GM23338 (cell line): Measurements from ENCODE around the gene RHBDD1. TPM values are rescaled to one million over a fixed set of nuclear protein-coding genes. Genes with fewer than 3 reads are reported as not detected.

Experiments
- ATAC-seq: fragments of 200-7000 bp; cut with Tn5 transposase; 3 replicates; pipeline ENCODE4 v1.9.1; 2020
- DNase-seq: peaks from one replicate; pipeline ENCODE4 v3.0.0-alpha.2; 2015; ENCODE audit warnings: low spot score
- H2AFZ ChIP-seq: fragments of 200-600 bp; sonication (generic); 2 replicates; pipeline ENCODE4 v1.8.0; 2016; ENCODE audit warnings: antibody characterized with exemption, mild to moderate bottlenecking, moderate library complexity
- H3F3A ChIP-seq: fragments of 200-600 bp; sonication (generic); replicated peaks from 2 replicates; pipeline ENCODE4 v1.8.0; 2017; ENCODE audit warnings: antibody characterized with exemption, mixed run types, low read depth
- H3K27ac ChIP-seq: fragments of 200-600 bp; sonication (generic); 2 replicates; pipeline ENCODE4 v1.6.1; 2016; ENCODE audit warnings: low read depth
- H3K27me3 ChIP-seq: fragments of 200-600 bp; sonication (generic); 2 replicates; pipeline ENCODE4 v1.8.0; 2016; ENCODE audit warnings: mild to moderate bottlenecking, mixed run types, moderate library complexity; ENCODE audit not compliant: insufficient read depth
- H3K36me3 ChIP-seq: fragments of 200-600 bp; sonication (generic); 2 replicates; pipeline ENCODE4 v1.8.0; 2016; ENCODE audit warnings: mild to moderate bottlenecking; ENCODE audit not compliant: insufficient read depth
- H3K4me1 ChIP-seq: fragments of 200-600 bp; sonication (generic); 2 replicates; pipeline ENCODE4 v1.8.0; 2016; ENCODE audit warnings: mild to moderate bottlenecking, moderate library complexity; ENCODE audit not compliant: insufficient read depth
- H3K4me2 ChIP-seq: fragments of 200-600 bp; sonication (generic); 2 replicates; pipeline ENCODE4 v1.7.1; 2017; ENCODE audit warnings: mixed run types
- H3K4me3 ChIP-seq: fragments of 200-600 bp; sonication (generic); 2 replicates; pipeline ENCODE4 v1.6.1; 2016; ENCODE audit warnings: mixed run types
- H3K79me2 ChIP-seq: fragments of 200-600 bp; sonication (generic); replicated peaks from 2 replicates; pipeline ENCODE4 v1.8.0; 2017; ENCODE audit warnings: mild to moderate bottlenecking; ENCODE audit not compliant: insufficient read depth
- H3K9me2 ChIP-seq: fragments of 200-600 bp; sonication (generic); 2 replicates; pipeline ENCODE4 v1.8.0; 2017; ENCODE audit not compliant: insufficient read depth
- H4K20me1 ChIP-seq: fragments of 200-600 bp; sonication (generic); replicated peaks from 2 replicates; pipeline ENCODE4 v1.8.0; 2017; ENCODE audit warnings: mild to moderate bottlenecking; ENCODE audit not compliant: insufficient read depth
- H3K27ac Mint-ChIP-seq: 2 replicates; pipeline ENCODE4 v1.8.0; 2020; ENCODE audit warnings: inconsistent platforms, mild to moderate bottlenecking, moderate library complexity, mixed read lengths
- H3K27me3 Mint-ChIP-seq: 3 replicates; pipeline ENCODE4 v1.8.0; 2022; ENCODE audit warnings: low read depth, mild to moderate bottlenecking, moderate library complexity, mixed read lengths, inconsistent platforms; ENCODE audit not compliant: insufficient read depth, poor library complexity
- H3K36me3 Mint-ChIP-seq: 3 replicates; pipeline ENCODE4 v1.8.0; 2021; ENCODE audit warnings: low read depth, mild to moderate bottlenecking, inconsistent platforms, moderate library complexity, mixed read lengths
- H3K4me1 Mint-ChIP-seq: 3 replicates; pipeline ENCODE4 v1.8.0; 2020; ENCODE audit warnings: mild to moderate bottlenecking, inconsistent platforms, mixed read lengths
- H3K4me3 Mint-ChIP-seq: 3 replicates; pipeline ENCODE4 v1.8.0; 2021; ENCODE audit warnings: moderate library complexity, mild to moderate bottlenecking, inconsistent platforms, mixed read lengths
- H3K9me3 Mint-ChIP-seq: 3 replicates; pipeline ENCODE4 v1.8.0; 2020; ENCODE audit warnings: moderate library complexity, mild to moderate bottlenecking, inconsistent platforms, mixed read lengths
- CREB1 ChIP-seq: fragments of 250-450 bp; sonication (Bioruptor Pico); IDR thresholded peaks from 2 replicates; pipeline ENCODE4 v1.5.0; 2020; ENCODE audit warnings: low read depth, mild to moderate bottlenecking, moderate library complexity
- EZH2phosphoT487 ChIP-seq: fragments of 200-600 bp; sonication (generic); IDR thresholded peaks from one replicate; pipeline ENCODE4 v1.8.1; 2018; ENCODE audit warnings: antibody characterized with exemption; ENCODE audit not compliant: unreplicated experiment
- JUNB ChIP-seq: IDR thresholded peaks from one replicate; pipeline ENCODE4 v1.6.1; 2016; ENCODE audit warnings: antibody characterized with exemption; ENCODE audit not compliant: unreplicated experiment
- NANOG ChIP-seq: IDR thresholded peaks from 2 replicates; pipeline ENCODE4 v1.6.1; 2016; ENCODE audit warnings: antibody characterized with exemption, borderline replicate concordance
- REST ChIP-seq: IDR thresholded peaks from one replicate; pipeline ENCODE4 v1.6.1; 2018; ENCODE audit warnings: antibody characterized with exemption; ENCODE audit not compliant: unreplicated experiment
- STAT1 ChIP-seq: IDR thresholded peaks from one replicate; pipeline ENCODE4 v1.6.1; 2016; ENCODE audit warnings: antibody characterized with exemption; ENCODE audit not compliant: unreplicated experiment
- ZNF114 ChIP-seq: fragments of 250-450 bp; sonication (Bioruptor Pico); IDR thresholded peaks from 2 replicates; pipeline ENCODE4 v1.5.0; 2020; ENCODE audit warnings: mild to moderate bottlenecking, moderate library complexity
- ZNF331 ChIP-seq: fragments of 250-450 bp; sonication (Bioruptor Pico); IDR thresholded peaks from 2 replicates; pipeline ENCODE4 v1.5.0; 2020; ENCODE audit warnings: low read depth, mild to moderate bottlenecking, moderate library complexity
- polyA plus RNA-seq: library from polyadenylated mRNA; unstranded; fragments of >200 nt; fragmentation: Nextera tagmentation; extraction: Ambion mirVana; gene quantifications from 2 replicates; pipeline ENCODE4 v1.2.1, GENCODE V29; 2016
- total RNA-seq: library from RNA; depleted of rRNA; stranded (reverse); fragments of >200 nt; shearing (Covaris generic); gene quantifications from 2 replicates; pipeline ENCODE4 v1.2.3, GENCODE V29; 2014
- TF ChIP-seq, protein P1 (sequence below), 2 experiments: fragments of 200-600 bp in 1 of 2; sonication (generic) in 1 of 2; conservative IDR thresholded peaks; 2 replicates each; pipeline versions ENCODE4 v1.5.1 to v1.6.1; 2016 to 2017; ENCODE audit warnings: antibody characterized with exemption in 2 of 2, low read depth in 2 of 2, mild to moderate bottlenecking in 2 of 2, moderate library complexity in 1 of 2

The RHBDD1 gene
- total and polyA plus RNA-seq, 2 experiments from 2014 or later: 7.3 to 13.0 TPM

DNA sequence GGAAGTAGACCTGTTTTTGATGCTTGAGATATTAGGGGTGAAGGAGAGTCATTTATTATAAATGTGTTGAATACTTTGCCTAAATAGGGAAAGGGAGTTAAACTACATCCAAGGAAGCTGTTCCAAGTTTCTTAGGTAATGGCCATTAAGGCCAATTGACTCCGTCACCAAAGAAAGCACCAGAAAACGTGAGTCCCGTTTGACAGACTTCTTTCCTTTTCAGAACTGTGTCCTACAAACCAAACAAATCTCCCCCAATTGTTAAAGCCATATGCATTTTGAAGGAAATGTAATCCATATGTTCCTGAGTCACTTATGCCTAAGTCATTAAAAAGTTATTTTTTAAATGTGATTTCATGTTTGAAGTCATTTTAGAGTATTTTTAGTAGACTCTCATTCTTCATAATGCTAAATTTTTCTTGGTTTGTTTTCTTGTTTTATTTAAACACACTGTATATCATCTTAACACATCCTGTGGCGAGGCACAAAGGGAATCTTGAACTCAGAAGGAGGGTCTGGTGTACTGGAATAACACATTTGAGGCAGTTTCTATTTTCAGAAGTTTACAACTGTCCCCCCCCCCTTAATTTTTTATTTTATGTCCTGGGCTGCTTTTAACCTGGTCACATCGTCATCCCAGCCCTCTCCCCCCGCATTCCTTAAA, 133.7 kb downstream of the RHBDD1 start (continued):
- TF ChIP-seq, protein P1, sequence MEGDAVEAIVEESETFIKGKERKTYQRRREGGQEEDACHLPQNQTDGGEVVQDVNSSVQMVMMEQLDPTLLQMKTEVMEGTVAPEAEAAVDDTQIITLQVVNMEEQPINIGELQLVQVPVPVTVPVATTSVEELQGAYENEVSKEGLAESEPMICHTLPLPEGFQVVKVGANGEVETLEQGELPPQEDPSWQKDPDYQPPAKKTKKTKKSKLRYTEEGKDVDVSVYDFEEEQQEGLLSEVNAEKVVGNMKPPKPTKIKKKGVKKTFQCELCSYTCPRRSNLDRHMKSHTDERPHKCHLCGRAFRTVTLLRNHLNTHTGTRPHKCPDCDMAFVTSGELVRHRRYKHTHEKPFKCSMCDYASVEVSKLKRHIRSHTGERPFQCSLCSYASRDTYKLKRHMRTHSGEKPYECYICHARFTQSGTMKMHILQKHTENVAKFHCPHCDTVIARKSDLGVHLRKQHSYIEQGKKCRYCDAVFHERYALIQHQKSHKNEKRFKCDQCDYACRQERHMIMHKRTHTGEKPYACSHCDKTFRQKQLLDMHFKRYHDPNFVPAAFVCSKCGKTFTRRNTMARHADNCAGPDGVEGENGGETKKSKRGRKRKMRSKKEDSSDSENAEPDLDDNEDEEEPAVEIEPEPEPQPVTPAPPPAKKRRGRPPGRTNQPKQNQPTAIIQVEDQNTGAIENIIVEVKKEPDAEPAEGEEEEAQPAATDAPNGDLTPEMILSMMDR (conservative IDR thresholded peaks at IDR 0.05; ENCODE audit: low read depth in 2 of 2): no peak
- TF ChIP-seq ZNF114 (CRISPR knock-in tag): no peak
- TF ChIP-seq JUNB: no peak

GRCh38 chr2:226970362-226970761, 134.5 kb downstream of the RHBDD1 start:
- Histone ChIP-seq H3K36me3 (no peaks in the 10 kb centered on the region), H4K20me1 (no peaks in the 10 kb centered on the region), H3F3A (no peaks in the 10 kb centered on the region), H3K4me3 (no peak overlapping the region), H3K9me2 (no peaks in the 10 kb centered on the region), H3K27me3 (no peaks in the 10 kb centered on the region), H3K4me1 (no peaks in the 10 kb centered on the region), H2AFZ (no peak overlapping the region), H3K79me2 (no peaks in the 10 kb centered on the region), H3K4me2 (no peak overlapping the region), H3K27ac (no peak overlapping the region)
- DNase-seq (no peak), ATAC-seq (no peak)
- TF ChIP-seq CREB1 (CRISPR knock-in tag): no peak
- no peak for TF ChIP-seq JUNB
- TF ChIP-seq REST: no peak
- no peak for TF ChIP-seq EZH2phosphoT487
- no peak for TF ChIP-seq STAT1
- TF ChIP-seq ZNF331 (CRISPR knock-in tag): no peak
- TF ChIP-seq NANOG: no peak
- Mint-ChIP-seq H3K36me3 (no peaks in the 10 kb centered on the region), H3K4me3 (no peak overlapping the region), H3K27ac (no peak overlapping the region), H3K9me3 (no peaks in the 10 kb centered on the region), H3K27me3 (peaks cover 2% of the 10 kb centered on the region), H3K4me1 (no peaks in the 10 kb centered on the region)
